Neutrophil (primary cell): ENCODE measurements around the gene RFXANK.
"Not testable (repeated sequence)": the region's sequence is repeated elsewhere in the genome, so short reads cannot be mapped to it uniquely, and the experiment has no call there.

Experiments used
- H3K27ac ChIP-seq: fragments of 200-600 bp; sonication (generic); 2 replicates; pipeline ENCODE4 v1.5.1; 2016; ENCODE audit warnings: mild to moderate bottlenecking, moderate library complexity
- H3K27me3 ChIP-seq: fragments of 200-600 bp; sonication (generic); 2 replicates; pipeline ENCODE4 v1.6.0; 2016; ENCODE audit warnings: mild to moderate bottlenecking
- H3K36me3 ChIP-seq: fragments of 200-600 bp; sonication (generic); 2 replicates; pipeline ENCODE4 v1.5.1; 2017
- H3K4me1 ChIP-seq, 2 experiments: fragments of 200-600 bp in 1 of 2; sonication (generic) in 1 of 2; 1 replicate in 1 of 2; 2 replicates in 1 of 2; pipeline versions ENCODE4 v1.5.1 to v1.6.1; 2013 to 2016; ENCODE audit warnings: low read depth in 1 of 2, low read length in 1 of 2, mild to moderate bottlenecking in 1 of 2, moderate library complexity in 1 of 2; ENCODE audit not compliant: control insufficient read depth in 1 of 2, insufficient read depth in 1 of 2
- H3K4me3 ChIP-seq, 2 experiments: fragments of 200-600 bp in 1 of 2; sonication (generic) in 1 of 2; 1 replicate in 1 of 2; 2 replicates in 1 of 2; pipeline ENCODE4 v1.5.1; 2013 to 2016; ENCODE audit warnings: low read depth in 1 of 2, low read length in 1 of 2, mild to moderate bottlenecking in 1 of 2, moderate library complexity in 1 of 2
- H3K9me3 ChIP-seq: fragments of 200-600 bp; sonication (generic); 2 replicates; pipeline ENCODE4 v1.5.1; 2016
- CTCF ChIP-seq: fragments of 200-600 bp; sonication (generic); IDR thresholded peaks from 2 replicates; pipeline ENCODE4 v1.5.1; 2016; ENCODE audit warnings: antibody characterized with exemption

RFXANK gene

GRCh38 chr19:19215792-19216191 lies 23.7 kb downstream of the RFXANK start:
- H3K9me3 ChIP-seq, result no peaks in the 10 kb centered on the region
- H3K36me3 ChIP-seq, result no peaks in the 10 kb centered on the region
- no peak overlapping the region for H3K27ac ChIP-seq
- H3K27me3 ChIP-seq, result peaks cover 88% of the 10 kb centered on the region
- H3K4me3 ChIP-seq, result no peak overlapping the region
- no peaks in the 10 kb centered on the region for H3K4me1 ChIP-seq
- TF ChIP-seq CTCF, result no peak

DNA sequence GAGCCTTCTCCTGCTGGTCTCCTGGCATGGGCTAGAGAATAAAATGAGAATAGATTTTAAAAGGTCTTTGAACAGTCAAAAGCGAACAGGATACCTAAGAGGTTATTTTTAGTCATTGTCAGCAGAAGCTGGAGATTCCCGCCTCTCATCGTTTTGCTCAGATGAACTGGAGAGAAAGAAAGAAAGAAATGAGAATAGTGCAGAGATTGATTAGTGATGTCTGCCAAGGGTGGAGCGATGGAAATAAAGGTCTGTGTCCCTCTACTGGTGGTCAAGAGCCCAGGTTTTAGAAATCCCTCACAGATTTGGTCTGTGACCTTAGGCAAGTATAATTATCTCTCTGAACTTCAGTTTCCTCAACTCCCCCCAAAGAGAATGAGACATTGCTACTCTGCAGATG lies 25.0 kb downstream of the RFXANK start:
- TF ChIP-seq CTCF, result no peak
- Histone ChIP-seq H3K4me3 (no peak overlapping the region), H3K9me3 (no peaks in the 10 kb centered on the region), H3K4me1 (no peaks in the 10 kb centered on the region), H3K27me3 (peaks cover 87% of the 10 kb centered on the region), H3K36me3 (no peaks in the 10 kb centered on the region), H3K27ac (no peak overlapping the region)

DNA sequence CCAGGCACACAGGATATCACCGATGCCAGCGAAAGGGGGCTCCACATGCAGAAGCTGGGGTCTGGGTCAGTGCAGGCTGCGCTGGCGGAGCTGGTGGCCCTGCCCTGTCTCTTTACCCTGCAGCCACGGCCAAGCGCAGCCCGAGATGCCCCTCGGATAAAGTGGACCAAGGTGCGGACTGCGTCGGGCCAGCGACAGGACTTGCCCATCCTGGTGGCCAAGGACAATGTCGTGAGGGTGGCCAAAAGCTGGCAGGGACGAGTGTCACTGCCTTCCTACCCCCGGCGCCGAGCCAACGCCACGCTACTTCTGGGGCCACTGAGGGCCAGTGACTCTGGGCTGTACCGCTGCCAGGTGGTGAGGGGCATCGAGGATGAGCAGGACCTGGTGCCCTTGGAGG lies 26.9 kb downstream of the RFXANK start:
- peaks cover 85% of the 10 kb centered on the region for H3K27me3 ChIP-seq
- H3K36me3 ChIP-seq, result no peaks in the 10 kb centered on the region
- TF ChIP-seq CTCF, result no peak
- no peak overlapping the region for H3K4me3 ChIP-seq
- H3K4me1 ChIP-seq, result no peaks in the 10 kb centered on the region
- no peaks in the 10 kb centered on the region for H3K9me3 ChIP-seq
- no peak overlapping the region for H3K27ac ChIP-seq

- not testable (repeated sequence) for H3K27ac ChIP-seq, H3K9me3 ChIP-seq, H3K36me3 ChIP-seq, H3K4me3 ChIP-seq
- Histone ChIP-seq H3K4me1 (peaks cover 10 to 11% of the 10 kb centered on the region in 2 experiments), H3K27me3 (peaks cover 85% of the 10 kb centered on the region)
Measured at GRCh38 chr19:19221000-19221399, 28.9 kb downstream of the RFXANK start.

DNA sequence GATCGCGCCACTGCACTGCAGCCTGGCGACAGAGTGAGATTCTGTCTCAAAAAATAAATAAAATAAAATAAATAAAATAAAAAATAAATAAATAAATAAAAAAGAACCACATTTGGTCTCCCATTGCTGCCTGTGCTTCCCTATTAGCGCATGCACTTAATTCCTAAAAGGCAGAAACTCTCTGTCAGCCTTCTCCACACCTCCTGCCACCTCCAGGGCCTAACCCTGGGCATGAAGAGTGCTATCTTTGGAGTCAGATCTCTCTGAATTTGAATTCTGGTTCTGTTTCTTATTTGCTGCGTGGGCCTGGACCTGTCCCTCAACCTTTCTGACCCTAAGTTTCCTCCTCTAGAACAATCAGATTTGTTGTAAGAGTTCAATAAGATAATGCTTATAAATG lies 31.0 kb downstream of the RFXANK start:
- H3K27me3 ChIP-seq, result peaks cover 84% of the 10 kb centered on the region
- no peaks in the 10 kb centered on the region for H3K9me3 ChIP-seq
- peaks cover 10 to 11% of the 10 kb centered on the region in 2 experiments for H3K4me1 ChIP-seq
- H3K27ac ChIP-seq, result no peak overlapping the region
- no peaks in the 10 kb centered on the region for H3K36me3 ChIP-seq
- no peak for TF ChIP-seq CTCF
- no peak overlapping the region for H3K4me3 ChIP-seq

- Histone ChIP-seq H3K36me3 (no peaks in the 10 kb centered on the region), H3K27ac (no peak overlapping the region), H3K27me3 (peaks cover 84% of the 10 kb centered on the region), H3K9me3 (no peaks in the 10 kb centered on the region), H3K4me3 (no peak overlapping the region), H3K4me1 (peaks cover 10 to 11% of the 10 kb centered on the region in 2 experiments)
- no peak for TF ChIP-seq CTCF
Measured at GRCh38 chr19:19223636-19224035, 31.6 kb downstream of the RFXANK start.
